Effector CD8-positive, alpha-beta T cell (primary cell): Measurements from ENCODE around the gene ATAD1.

Experiments used
- DNase-seq: peaks from one replicate; lab custom pipeline; 2025; lab: John Stamatoyannopoulos, UW

The ATAD1 gene

GRCh38 chr10:87715552-87716347 lies 102.3 kb downstream of the ATAD1 start:
- DNase-seq, result no peak

DNA sequence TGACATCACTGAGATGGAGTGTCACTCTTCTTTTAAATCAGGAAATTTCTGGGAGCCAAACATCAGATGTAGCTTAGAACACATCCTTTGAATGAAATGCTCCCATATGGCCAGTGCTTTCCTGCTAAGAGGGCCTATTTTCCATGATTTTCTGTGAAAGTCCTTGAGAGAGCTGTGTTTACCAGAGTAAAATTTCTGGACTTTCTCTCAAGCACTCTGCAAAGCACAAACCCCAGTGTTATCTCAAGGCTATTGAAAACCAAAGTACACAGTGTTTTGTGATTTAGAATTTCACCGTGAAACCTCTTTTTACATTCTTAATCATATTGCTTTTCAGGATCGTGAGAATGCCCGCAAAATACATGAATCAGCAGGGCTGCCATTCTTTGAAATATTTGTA lies 104.3 kb downstream of the ATAD1 start:
- DNase-seq, result no peak

DNA sequence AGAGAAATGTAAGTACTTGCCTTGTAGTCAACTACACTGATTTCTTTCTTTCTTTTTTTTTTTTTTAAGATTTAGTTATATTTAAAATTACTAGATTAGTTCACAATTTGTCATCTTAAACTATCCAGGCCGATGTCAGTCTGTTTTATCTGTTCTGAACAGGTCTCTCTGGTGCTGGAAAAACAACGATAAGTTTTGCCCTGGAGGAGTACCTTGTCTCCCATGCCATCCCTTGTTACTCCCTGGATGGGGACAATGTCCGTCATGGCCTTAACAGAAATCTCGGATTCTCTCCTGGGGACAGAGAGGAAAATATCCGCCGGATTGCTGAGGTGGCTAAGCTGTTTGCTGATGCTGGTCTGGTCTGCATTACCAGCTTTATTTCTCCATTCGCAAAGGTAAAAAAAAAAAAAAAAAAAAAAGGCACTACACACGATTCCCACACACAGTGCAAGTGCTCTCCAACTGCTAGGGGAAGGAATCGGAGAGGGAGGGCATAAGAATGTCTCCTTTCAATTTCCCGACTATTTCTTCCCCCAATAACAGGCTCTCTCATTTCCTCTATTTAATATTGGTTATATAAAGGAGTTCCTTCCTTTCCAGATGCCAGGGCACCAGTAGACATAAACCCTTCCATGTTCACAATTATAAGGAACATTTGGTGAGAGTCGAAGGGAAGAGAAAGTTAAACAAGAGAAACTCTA lies 105.0 kb downstream of the ATAD1 start:
- no peak for DNase-seq

DNA sequence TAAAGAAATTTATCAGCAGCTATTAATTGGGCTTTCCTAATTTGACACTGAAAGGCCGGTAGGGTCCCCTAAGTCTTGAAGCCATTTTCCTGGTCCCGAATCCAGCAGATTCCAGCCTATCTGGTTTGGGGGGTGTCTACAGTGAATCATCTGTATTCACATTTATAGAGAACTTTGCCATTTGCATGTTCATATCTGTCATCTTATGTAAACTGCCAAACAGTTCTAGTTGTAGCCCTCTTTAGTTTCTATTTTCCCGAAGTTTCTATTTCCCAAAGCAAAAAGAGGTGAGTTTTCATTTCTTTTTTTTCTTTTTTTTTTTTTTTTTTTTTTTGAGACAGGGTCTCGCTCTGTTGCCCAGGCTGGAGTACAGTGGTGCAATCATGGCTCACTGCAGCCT lies 110.8 kb downstream of the ATAD1 start:
- no peak for DNase-seq

DNA sequence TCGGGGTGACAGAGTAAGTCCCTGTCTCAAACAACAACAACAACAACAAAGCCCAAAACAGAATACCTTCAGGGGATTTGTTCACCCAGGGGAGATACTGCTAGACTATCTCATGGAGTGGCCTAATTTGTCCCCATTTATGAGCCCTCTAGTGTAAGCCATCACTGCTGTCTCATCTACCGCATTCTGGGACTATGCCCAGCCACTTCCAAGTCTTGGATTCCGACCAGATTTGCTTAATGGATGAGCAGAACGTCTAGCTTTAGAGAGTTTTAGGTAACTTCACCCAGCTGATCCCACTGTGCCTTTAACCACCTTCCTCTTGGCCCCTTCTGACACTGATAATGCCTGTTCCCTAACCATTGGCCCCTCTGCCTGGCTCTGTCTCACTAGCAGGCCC lies 111.3 kb downstream of the ATAD1 start:
- no peak for DNase-seq

- DNase-seq, result no peak
Measured at GRCh38 chr10:87705339-87705738, 112.7 kb downstream of the ATAD1 start.

DNA sequence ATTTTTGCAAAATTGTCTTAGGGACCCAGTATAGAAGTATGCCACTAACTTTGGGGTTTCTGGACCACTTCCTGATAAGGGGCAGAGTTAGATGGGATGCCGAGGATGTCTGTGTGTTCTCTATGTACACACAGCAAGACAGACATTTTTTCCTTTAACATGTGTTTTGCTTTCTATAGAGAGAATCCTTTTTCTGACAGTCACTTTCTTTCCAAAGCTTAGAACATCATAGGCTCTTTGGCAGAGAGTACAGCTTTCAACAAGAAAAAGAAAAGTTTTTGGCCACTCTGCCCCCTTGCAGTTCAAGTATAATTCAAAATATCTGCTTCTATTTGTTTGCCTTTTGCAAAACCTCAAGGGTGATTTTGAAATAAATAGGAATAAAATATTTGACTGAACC lies 114.3 kb downstream of the ATAD1 start:
- DNase-seq, result no peak

- no peak for DNase-seq
Measured at GRCh38 chr10:87702973-87703294, 115.1 kb downstream of the ATAD1 start.

DNA sequence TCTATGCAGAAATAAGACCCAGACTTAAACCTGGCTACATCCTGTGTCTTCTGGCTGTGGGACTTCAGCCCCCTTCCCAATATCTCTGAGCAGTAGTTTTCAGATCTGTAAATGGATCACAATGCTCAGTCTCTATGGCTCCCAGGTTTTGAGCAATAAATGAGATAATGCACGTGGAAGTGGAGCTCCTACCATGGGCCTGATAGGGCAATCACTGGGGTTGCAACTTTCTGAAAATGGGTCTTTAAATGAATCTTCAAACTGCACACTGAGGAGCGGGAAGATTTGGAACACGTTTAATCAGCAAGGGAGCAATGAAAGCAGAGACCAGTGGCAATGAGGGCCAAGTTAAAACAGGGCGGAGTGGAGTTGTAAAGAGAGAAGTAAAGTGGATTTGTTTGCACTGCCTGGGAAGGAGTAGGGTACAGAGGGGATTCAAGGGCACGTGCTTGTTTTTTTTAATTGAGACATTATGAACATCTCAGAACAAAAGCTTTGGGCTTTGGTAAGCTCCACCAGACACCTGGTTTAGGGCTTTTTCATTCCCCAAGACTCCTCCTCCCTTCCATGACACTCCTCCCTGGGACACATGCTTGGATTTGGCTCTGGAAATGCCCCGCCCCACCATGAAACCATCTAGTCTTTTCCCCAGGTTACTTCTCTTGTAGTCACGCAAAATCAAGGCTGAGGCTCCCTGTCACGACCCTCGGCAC lies 115.6 kb downstream of the ATAD1 start:
- no peak for DNase-seq
